ENCODE results near the gene MAP2. TPM values are rescaled to one million over a fixed set of nuclear protein-coding genes. Genes with fewer than 3 reads are reported as not detected.

Gene MAP2
- total and polyA plus RNA-seq, 12 donors = 3.5 to 15.5 (median 5.5) TPM

DNA sequence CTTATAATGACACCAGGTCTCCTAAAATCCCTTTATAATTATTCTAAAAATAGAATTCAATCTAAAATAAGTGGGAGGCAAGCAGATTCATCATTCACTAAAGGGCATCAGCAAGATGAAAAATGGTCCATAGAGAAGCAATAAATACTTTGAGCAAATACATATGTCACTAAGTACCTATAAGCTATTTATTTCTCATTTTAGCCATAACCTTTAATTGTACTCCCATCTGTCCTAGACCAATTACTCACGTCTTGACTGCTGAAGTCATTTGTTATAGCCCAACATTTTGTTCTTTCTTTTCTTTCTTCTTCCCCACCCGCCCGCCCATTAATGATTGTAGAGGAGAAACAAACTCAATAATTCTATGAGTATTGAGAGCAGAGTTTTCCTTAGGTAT, 105.7 kb downstream of the MAP2 start:
- 67 to 81% methylated on average over 3 of the region's 3 CpGs for WGBS, 2 donors
- Histone ChIP-seq H3K4me3 (no peak overlapping the region), H3K27ac (no peak overlapping the region), H3K27me3 (no peaks in the 10 kb centered on the region), H3K36me3 (no peaks in the 10 kb centered on the region), H3K4me1 (peaks cover 3 to 40% (median 25%) of the 10 kb centered on the region in 9 donors), H3K9me3 (no peaks in the 10 kb centered on the region)
- DNase-seq = no peak
- intact Hi-C loops (cut with DNase I) = no loop called here
- ATAC-seq = no peak
- TF ChIP-seq, protein P1, sequence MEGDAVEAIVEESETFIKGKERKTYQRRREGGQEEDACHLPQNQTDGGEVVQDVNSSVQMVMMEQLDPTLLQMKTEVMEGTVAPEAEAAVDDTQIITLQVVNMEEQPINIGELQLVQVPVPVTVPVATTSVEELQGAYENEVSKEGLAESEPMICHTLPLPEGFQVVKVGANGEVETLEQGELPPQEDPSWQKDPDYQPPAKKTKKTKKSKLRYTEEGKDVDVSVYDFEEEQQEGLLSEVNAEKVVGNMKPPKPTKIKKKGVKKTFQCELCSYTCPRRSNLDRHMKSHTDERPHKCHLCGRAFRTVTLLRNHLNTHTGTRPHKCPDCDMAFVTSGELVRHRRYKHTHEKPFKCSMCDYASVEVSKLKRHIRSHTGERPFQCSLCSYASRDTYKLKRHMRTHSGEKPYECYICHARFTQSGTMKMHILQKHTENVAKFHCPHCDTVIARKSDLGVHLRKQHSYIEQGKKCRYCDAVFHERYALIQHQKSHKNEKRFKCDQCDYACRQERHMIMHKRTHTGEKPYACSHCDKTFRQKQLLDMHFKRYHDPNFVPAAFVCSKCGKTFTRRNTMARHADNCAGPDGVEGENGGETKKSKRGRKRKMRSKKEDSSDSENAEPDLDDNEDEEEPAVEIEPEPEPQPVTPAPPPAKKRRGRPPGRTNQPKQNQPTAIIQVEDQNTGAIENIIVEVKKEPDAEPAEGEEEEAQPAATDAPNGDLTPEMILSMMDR (IDR thresholded peaks at IDR 0.05) = no peak

DNA sequence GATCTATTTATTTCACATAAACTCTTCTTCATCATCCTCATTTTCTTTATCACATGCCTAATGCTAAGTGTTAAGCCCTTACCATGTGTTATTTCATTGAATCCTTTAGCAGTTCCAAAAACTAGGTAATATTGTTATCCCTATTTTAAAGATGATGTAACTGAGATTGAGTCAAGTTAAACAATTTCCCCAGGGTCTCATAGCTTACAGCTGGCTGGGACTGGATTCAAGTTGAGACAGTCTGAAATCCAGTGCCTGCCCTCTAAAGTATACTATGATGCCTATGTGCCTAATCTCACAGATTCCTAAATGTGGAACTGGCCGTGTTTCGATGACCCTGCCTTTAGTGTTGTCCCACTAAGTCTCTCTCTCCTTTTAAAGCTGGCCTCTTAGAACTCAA, 108.5 kb downstream of the MAP2 start:
- TF ChIP-seq, protein P1 (IDR thresholded peaks at IDR 0.05) = no peak

DNA sequence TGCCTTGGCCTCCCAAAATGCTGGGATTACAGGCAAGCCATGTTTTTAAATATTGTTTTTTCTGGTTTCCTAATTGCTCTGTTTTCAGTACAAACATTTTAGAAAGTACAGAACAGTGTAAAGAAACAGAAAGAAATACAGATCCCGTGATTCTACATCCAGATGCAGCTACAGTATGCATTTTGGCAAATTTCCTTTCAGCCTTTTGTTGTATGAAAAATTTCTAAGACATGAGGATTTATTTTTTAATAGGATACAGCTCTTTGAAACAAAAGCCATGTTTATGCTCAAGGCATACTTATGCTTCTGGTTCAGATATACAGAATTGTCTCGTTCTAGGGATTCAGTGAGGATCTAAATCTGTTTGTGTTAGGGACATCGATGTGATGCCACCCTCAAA, 109.5 kb downstream of the MAP2 start:
- no peaks in the 10 kb centered on the region for H3K36me3 ChIP-seq
- no peak overlapping the region for H3K27ac ChIP-seq
- 88% methylated on average over 3 of the region's 3 CpGs for WGBS, 2 donors
- DNase-seq = no peak
- H3K9me3 ChIP-seq = no peaks in the 10 kb centered on the region
- no peaks in the 10 kb centered on the region for H3K27me3 ChIP-seq
- no peak for ATAC-seq
- H3K4me1 ChIP-seq = peaks cover 0 to 19% (median 0%) of the 10 kb centered on the region in 9 donors
- TF ChIP-seq, protein P1 (IDR thresholded peaks at IDR 0.05) = no peak
- intact Hi-C loops (cut with DNase I) = no loop called here
- no peak overlapping the region for H3K4me3 ChIP-seq

More for the DNA sequence above, 108.5 kb downstream of the MAP2 start:
- no peaks in the 10 kb centered on the region for H3K9me3 ChIP-seq
- no peaks in the 10 kb centered on the region for H3K27me3 ChIP-seq
- no peak for DNase-seq
- ATAC-seq = no peak
- no peak overlapping the region for H3K4me3 ChIP-seq
- H3K4me1 ChIP-seq = peaks cover 0 to 20% (median under 1%) of the 10 kb centered on the region in 9 donors
- H3K27ac ChIP-seq = no peak overlapping the region
- 81 to 84% methylated on average over 2 of the region's 2 CpGs for WGBS, 2 donors
- H3K36me3 ChIP-seq = no peaks in the 10 kb centered on the region
- intact Hi-C loops (cut with DNase I) = no loop called here

DNA sequence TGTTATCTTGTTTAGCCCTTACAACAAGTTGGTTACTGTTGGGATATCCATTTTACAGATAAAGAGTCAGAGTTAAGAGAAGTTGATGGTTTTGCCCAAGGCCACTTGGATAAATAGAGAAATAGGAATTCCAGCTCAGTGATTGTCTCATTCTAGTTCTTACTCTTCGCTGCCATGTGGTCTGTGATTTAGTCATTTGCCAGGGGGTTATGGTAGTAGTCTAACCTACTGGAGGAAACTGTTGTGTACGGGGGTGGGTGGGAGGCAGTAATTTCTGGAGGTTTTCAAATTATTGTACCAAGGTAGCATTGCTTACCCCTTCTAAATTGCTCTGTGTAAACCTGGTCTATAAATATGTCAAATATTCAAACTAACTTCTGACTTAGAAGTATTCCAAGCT, 110.4 kb downstream of the MAP2 start:
- H3K9me3 ChIP-seq = no peaks in the 10 kb centered on the region
- no peak overlapping the region for H3K27ac ChIP-seq
- intact Hi-C loops (cut with DNase I) = no loop called here
- H3K27me3 ChIP-seq = no peaks in the 10 kb centered on the region
- TF ChIP-seq, protein P1 (IDR thresholded peaks at IDR 0.05) = no peak
- H3K36me3 ChIP-seq = no peaks in the 10 kb centered on the region
- no peak overlapping the region for H3K4me3 ChIP-seq
- 89 to 96% methylated on average over 2 of the region's 2 CpGs for WGBS, 2 donors
- ATAC-seq = no peak
- no peak for DNase-seq
- H3K4me1 ChIP-seq = peaks cover 0 to 19% (median 0%) of the 10 kb centered on the region in 9 donors
